SK-N-SH treated with all-trans-retinoic acid at 6 μM for 48 hours (cell line): ENCODE data around the gene PYCR2.

Experiments
- ATAC-seq: fragments of 200-7000 bp; cut with Tn5 transposase; 3 replicates; pipeline ENCODE4 v1.9.1; 2020; ENCODE audit warnings: mild to moderate bottlenecking, moderate library complexity
- ARNTL ChIP-seq: fragments of 450-650 bp; formaldehyde crosslinking; IDR thresholded peaks from 2 replicates; pipeline ENCODE4 v1.5.0; 2020; ENCODE audit warnings: low read depth, mild to moderate bottlenecking, moderate library complexity, borderline replicate concordance
- BACH2 ChIP-seq: fragments of 250-450 bp; sonication (Bioruptor Pico); IDR thresholded peaks from 2 replicates; pipeline ENCODE4 v1.9.0; 2021; ENCODE audit warnings: mild to moderate bottlenecking, borderline replicate concordance
- CREB5 ChIP-seq: fragments of 250-450 bp; sonication (Bioruptor Pico); IDR thresholded peaks from 2 replicates; pipeline ENCODE4 v1.5.1; 2020; ENCODE audit warnings: low read depth, mild to moderate bottlenecking, moderate library complexity
- ESRRG ChIP-seq: fragments of 250-450 bp; sonication (Bioruptor Pico); IDR thresholded peaks from 2 replicates; pipeline ENCODE4 v1.6.1; 2021; ENCODE audit warnings: mild to moderate bottlenecking
- GLIS3 ChIP-seq: fragments of 250-450 bp; sonication (Bioruptor Pico); IDR thresholded peaks from 2 replicates; pipeline ENCODE4 v1.5.0; 2020; ENCODE audit warnings: mild to moderate bottlenecking, moderate library complexity
- OSR1 ChIP-seq: fragments of 250-450 bp; sonication (Bioruptor Pico); IDR thresholded peaks from 2 replicates; pipeline ENCODE4 v1.8.0; 2022; ENCODE audit warnings: moderate library complexity, mild to moderate bottlenecking, inconsistent platforms
- PATZ1 ChIP-seq: fragments of 250-450 bp; sonication (Bioruptor Pico); IDR thresholded peaks from 2 replicates; pipeline ENCODE4 v1.8.0; 2020; ENCODE audit warnings: mild to moderate bottlenecking, moderate library complexity, borderline replicate concordance
- PPARA ChIP-seq: fragments of 250-450 bp; sonication (Bioruptor Pico); IDR thresholded peaks from 2 replicates; pipeline ENCODE4 v1.5.0; 2020; ENCODE audit warnings: mild to moderate bottlenecking, borderline replicate concordance
- SNAI2 ChIP-seq: fragments of 250-450 bp; sonication (Bioruptor Pico); IDR thresholded peaks from 2 replicates; pipeline ENCODE4 v1.5.0; 2020; ENCODE audit warnings: mild to moderate bottlenecking, moderate library complexity
- TCF4 ChIP-seq: fragments of 250-450 bp; sonication (Bioruptor Pico); IDR thresholded peaks from 2 replicates; pipeline ENCODE4 v1.8.0; 2021; ENCODE audit warnings: mild to moderate bottlenecking, moderate library complexity, borderline replicate concordance
- TOX ChIP-seq: fragments of 250-450 bp; sonication (Bioruptor Pico); IDR thresholded peaks from 2 replicates; pipeline ENCODE4 v1.8.0; 2021; ENCODE audit warnings: mild to moderate bottlenecking, moderate library complexity, borderline replicate concordance
- ZC3H10 ChIP-seq: fragments of 250-450 bp; sonication (Bioruptor Pico); IDR thresholded peaks from 2 replicates; pipeline ENCODE4 v1.5.1; 2021; ENCODE audit warnings: mild to moderate bottlenecking, moderate library complexity
- ZFP3 ChIP-seq: fragments of 250-450 bp; sonication (Bioruptor Pico); IDR thresholded peaks from 2 replicates; pipeline ENCODE4 v1.5.0; 2020; ENCODE audit warnings: mild to moderate bottlenecking, moderate library complexity
- ZFP30 ChIP-seq: fragments of 450-650 bp; formaldehyde crosslinking; IDR thresholded peaks from 2 replicates; pipeline ENCODE4 v1.5.0; 2022; ENCODE audit warnings: mild to moderate bottlenecking, moderate library complexity
- ZNF565 ChIP-seq: fragments of 450-650 bp; formaldehyde crosslinking; conservative IDR thresholded peaks from 2 replicates; pipeline ENCODE4 v1.5.0; 2020; ENCODE audit warnings: low read depth, mild to moderate bottlenecking, moderate library complexity
- ZNF70 ChIP-seq: fragments of 450-650 bp; formaldehyde crosslinking; IDR thresholded peaks from 2 replicates; pipeline ENCODE4 v1.5.0; 2020; ENCODE audit warnings: mild to moderate bottlenecking, moderate library complexity
- ZNF8 ChIP-seq: fragments of 450-650 bp; formaldehyde crosslinking; IDR thresholded peaks from 2 replicates; pipeline ENCODE4 v1.5.0; 2020; ENCODE audit warnings: mild to moderate bottlenecking, moderate library complexity
- TF ChIP-seq, protein P1 (sequence below): fragments of 250-450 bp; sonication (Bioruptor Pico); IDR thresholded peaks from 2 replicates; pipeline ENCODE4 v1.8.0; 2021; ENCODE audit warnings: low read depth, mild to moderate bottlenecking, moderate library complexity, borderline replicate concordance
- TF ChIP-seq, protein P2 (sequence below): fragments of 250-450 bp; sonication (Bioruptor Pico); IDR thresholded peaks from 2 replicates; pipeline ENCODE4 v1.5.1; 2021; ENCODE audit warnings: mild to moderate bottlenecking, moderate library complexity

The PYCR2 gene

DNA sequence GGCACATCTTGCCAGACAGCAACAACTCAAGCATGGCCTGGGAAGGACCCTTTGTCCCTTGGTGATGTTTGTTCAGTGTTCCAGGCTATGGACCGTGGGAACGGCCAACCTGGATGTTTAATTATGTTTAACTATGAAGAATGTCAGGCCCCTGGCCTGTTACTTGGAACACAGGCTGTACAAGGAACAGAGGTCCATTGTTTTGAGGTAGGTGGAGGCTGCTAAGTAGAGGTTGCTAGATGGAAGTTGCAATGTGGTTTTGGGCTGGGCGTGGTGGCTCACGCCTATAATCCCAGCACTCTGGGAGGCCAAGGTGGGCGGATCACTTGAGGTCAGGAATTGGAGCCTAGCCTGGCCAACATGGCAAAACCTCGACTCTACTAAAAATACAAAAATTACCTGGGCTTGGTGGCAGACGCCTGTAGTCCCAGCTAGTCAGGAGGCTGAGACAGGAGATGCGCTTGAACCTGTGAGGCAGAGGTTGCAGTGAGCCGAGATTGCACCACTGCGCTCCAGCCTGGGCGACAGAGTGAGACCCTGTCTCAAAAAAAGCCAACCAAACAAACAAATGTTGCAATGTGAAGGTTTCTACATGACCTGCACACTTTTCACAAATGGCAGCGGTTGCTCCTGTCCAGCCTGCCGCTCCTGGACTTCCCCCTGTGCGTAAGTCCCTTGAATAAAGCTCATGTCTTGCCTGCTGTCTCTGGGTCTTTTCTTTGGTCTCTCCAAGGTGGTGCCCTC lies 32.6 kb downstream of the PYCR2 start:
- TF ChIP-seq TOX (CRISPR knock-in tag): no peak
- TF ChIP-seq TCF4: no peak
- no peak for TF ChIP-seq GLIS3 (CRISPR knock-in tag)
- TF ChIP-seq OSR1 (CRISPR knock-in tag): no peak
- TF ChIP-seq ZC3H10 (CRISPR knock-in tag): no peak
- TF ChIP-seq CREB5 (CRISPR knock-in tag): no peak
- TF ChIP-seq ZNF565 (CRISPR knock-in tag): no peak
- TF ChIP-seq, protein P1, sequence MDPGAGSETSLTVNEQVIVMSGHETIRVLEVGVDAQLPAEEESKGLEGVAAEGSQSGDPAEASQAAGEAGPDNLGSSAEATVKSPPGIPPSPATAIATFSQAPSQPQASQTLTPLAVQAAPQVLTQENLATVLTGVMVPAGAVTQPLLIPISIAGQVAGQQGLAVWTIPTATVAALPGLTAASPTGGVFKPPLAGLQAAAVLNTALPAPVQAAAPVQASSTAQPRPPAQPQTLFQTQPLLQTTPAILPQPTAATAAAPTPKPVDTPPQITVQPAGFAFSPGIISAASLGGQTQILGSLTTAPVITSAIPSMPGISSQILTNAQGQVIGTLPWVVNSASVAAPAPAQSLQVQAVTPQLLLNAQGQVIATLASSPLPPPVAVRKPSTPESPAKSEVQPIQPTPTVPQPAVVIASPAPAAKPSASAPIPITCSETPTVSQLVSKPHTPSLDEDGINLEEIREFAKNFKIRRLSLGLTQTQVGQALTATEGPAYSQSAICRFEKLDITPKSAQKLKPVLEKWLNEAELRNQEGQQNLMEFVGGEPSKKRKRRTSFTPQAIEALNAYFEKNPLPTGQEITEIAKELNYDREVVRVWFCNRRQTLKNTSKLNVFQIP: no peak
- no peak for TF ChIP-seq ZFP3
- no peak for TF ChIP-seq ZNF8 (CRISPR knock-in tag)
- TF ChIP-seq ZFP30 (CRISPR knock-in tag): no peak
- TF ChIP-seq BACH2: no peak
- ATAC-seq: no peak

- TF ChIP-seq ESRRG (CRISPR knock-in tag) (no peak), PPARA (CRISPR knock-in tag) (no peak), ARNTL (CRISPR knock-in tag) (no peak), SNAI2 (CRISPR knock-in tag) (no peak), ZNF8 (CRISPR knock-in tag) (no peak), GLIS3 (CRISPR knock-in tag) (no peak), ZNF565 (CRISPR knock-in tag) (no peak), ZC3H10 (CRISPR knock-in tag) (no peak), TOX (CRISPR knock-in tag) (no peak), CREB5 (CRISPR knock-in tag) (no peak), ZNF70 (CRISPR knock-in tag) (no peak), ZFP30 (CRISPR knock-in tag) (no peak), PATZ1 (CRISPR knock-in tag) (no peak)
- TF ChIP-seq, protein P1: no peak
- TF ChIP-seq, protein P2, sequence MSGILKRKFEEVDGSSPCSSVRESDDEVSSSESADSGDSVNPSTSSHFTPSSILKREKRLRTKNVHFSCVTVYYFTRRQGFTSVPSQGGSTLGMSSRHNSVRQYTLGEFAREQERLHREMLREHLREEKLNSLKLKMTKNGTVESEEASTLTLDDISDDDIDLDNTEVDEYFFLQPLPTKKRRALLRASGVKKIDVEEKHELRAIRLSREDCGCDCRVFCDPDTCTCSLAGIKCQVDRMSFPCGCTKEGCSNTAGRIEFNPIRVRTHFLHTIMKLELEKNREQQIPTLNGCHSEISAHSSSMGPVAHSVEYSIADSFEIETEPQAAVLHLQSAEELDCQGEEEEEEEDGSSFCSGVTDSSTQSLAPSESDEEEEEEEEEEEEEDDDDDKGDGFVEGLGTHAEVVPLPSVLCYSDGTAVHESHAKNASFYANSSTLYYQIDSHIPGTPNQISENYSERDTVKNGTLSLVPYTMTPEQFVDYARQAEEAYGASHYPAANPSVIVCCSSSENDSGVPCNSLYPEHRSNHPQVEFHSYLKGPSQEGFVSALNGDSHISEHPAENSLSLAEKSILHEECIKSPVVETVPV: no peak
- ATAC-seq: no peak
Measured at GRCh38 chr1:225890346-225891228, 33.5 kb downstream of the PYCR2 start.
